H1 (cell line): ENCODE measurements around the gene FABP7. TPM values are rescaled to one million over a fixed set of nuclear protein-coding genes. Genes with fewer than 3 reads are reported as not detected.

ENCODE experiments used
- CTCF ChIA-PET: fragments of 300-600 bp; sonication (Branson Sonifier 250); formaldehyde crosslinking; loops from one replicate; lab custom pipeline; 2021; ENCODE audit not compliant: partially characterized antibody; lab: Charles Lee
- POLR2A ChIA-PET: fragments of 300-600 bp; sonication (Branson Sonifier 250); formaldehyde crosslinking; loops from one replicate; lab custom pipeline; 2021; ENCODE audit warnings: inconsistent platforms; ENCODE audit not compliant: partially characterized antibody; lab: Charles Lee
- DNase-seq, 2 experiments: peaks; one replicate each; pipeline versions ENCODE4 v3.0.0 to v3.0.0-alpha.2; 2010 to 2022; ENCODE audit warnings: low spot score in 2 of 2, low read depth in 1 of 2, mixed read lengths in 1 of 2
- FAIRE-seq: peaks from 2 replicates; lab custom pipeline; 2011; peaks lifted over from hg19 to GRCh38; lab: Jason Lieb, UNC
- H2AFZ ChIP-seq: 2 replicates; pipeline ENCODE4 v1.8.1; 2012; ENCODE audit warnings: low read length, inconsistent platforms
- H2AK5ac ChIP-seq: 2 replicates; pipeline ENCODE4 v1.6.1; 2013; ENCODE audit warnings: low read depth, low read length
- H2BK120ac ChIP-seq: replicated peaks from 2 replicates; pipeline ENCODE3; 2013; ENCODE audit warnings: low read depth, low read length, inconsistent platforms
- H2BK12ac ChIP-seq: 2 replicates; pipeline ENCODE4 v1.6.1; 2013; ENCODE audit warnings: low read depth, low read length
- H2BK15ac ChIP-seq: 2 replicates; pipeline ENCODE4 v1.6.1; 2013; ENCODE audit warnings: low read length
- H2BK20ac ChIP-seq: 2 replicates; pipeline ENCODE4 v1.6.1; 2013; ENCODE audit warnings: low read length
- H2BK5ac ChIP-seq: 2 replicates; pipeline ENCODE4 v1.6.1; 2013; ENCODE audit warnings: low read depth, low read length
- H3K14ac ChIP-seq: 2 replicates; pipeline ENCODE4 v1.6.1; 2013; ENCODE audit warnings: inconsistent platforms; ENCODE audit not compliant: insufficient read length
- H3K18ac ChIP-seq: 2 replicates; pipeline ENCODE4 v1.6.1; 2013; ENCODE audit warnings: low read length; ENCODE audit errors: extremely low read depth
- H3K23ac ChIP-seq: 2 replicates; pipeline ENCODE4 v1.6.1; 2013; ENCODE audit warnings: inconsistent platforms; ENCODE audit not compliant: insufficient read length
- H3K23me2 ChIP-seq: 2 replicates; pipeline ENCODE4 v1.6.1; 2013; ENCODE audit warnings: low read depth, low read length
- H3K27ac ChIP-seq: 2 replicates; pipeline ENCODE4 v1.6.1; 2011; ENCODE audit warnings: low read depth, low read length, inconsistent platforms
- H3K27me3 ChIP-seq, 4 experiments: replicated peaks in 1 of 4; 1 replicate in 1 of 4; 2 replicates in 3 of 4; pipeline versions ENCODE4 v1.6.1 to v1.8.1; 2011 to 2013; ENCODE audit warnings: low read length in 3 of 4, mild to moderate bottlenecking in 3 of 4, inconsistent platforms in 2 of 4, mixed read lengths in 2 of 4, moderate library complexity in 1 of 4; ENCODE audit not compliant: control insufficient read depth in 3 of 4, insufficient read depth in 3 of 4; ENCODE audit errors: extremely low read depth in 1 of 4
- H3K36me3 ChIP-seq, 4 experiments: 2 replicates each; pipeline versions ENCODE4 v1.6.1 to v1.8.1; 2011 to 2013; ENCODE audit warnings: mild to moderate bottlenecking in 4 of 4, low read length in 3 of 4, moderate library complexity in 2 of 4, control low read depth in 1 of 4, inconsistent platforms in 1 of 4; ENCODE audit not compliant: insufficient read depth in 4 of 4, control insufficient read depth in 2 of 4
- H3K4ac ChIP-seq: replicated peaks from 2 replicates; pipeline ENCODE3; 2013; ENCODE audit warnings: low read length, low read depth, mixed read lengths, inconsistent platforms; ENCODE audit not compliant: insufficient read length
- H3K4me1 ChIP-seq, 4 experiments: replicated peaks in 1 of 4; 1 replicate in 1 of 4; 2 replicates in 3 of 4; pipeline versions ENCODE4 v1.6.1 to v1.8.1; 2011 to 2013; ENCODE audit warnings: low read length in 3 of 4, inconsistent platforms in 2 of 4, mixed read lengths in 1 of 4; ENCODE audit not compliant: insufficient read depth in 4 of 4, control insufficient read depth in 3 of 4
- H3K4me2 ChIP-seq, 2 experiments: 2 replicates each; pipeline versions ENCODE4 v1.6.1 to v1.8.1; 2011 to 2013; ENCODE audit warnings: low read depth in 2 of 2, low read length in 2 of 2, control low read depth in 1 of 2, inconsistent platforms in 1 of 2, mild to moderate bottlenecking in 1 of 2; ENCODE audit not compliant: insufficient read depth in 1 of 2
- H3K4me3 ChIP-seq, 4 experiments: fragments of 200-600, 300-600 bp in 1 of 4; sonication (generic), shearing (Covaris generic), sonication (Bioruptor Twin) in 1 of 4; 2 replicates each; pipeline versions ENCODE4 v1.5.1 to v1.8.1; 2011 to 2016; ENCODE audit warnings: low read length in 4 of 4, low read depth in 3 of 4, control low read depth in 2 of 4, inconsistent platforms in 2 of 4, mild to moderate bottlenecking in 2 of 4, mixed read lengths in 1 of 4, moderate library complexity in 1 of 4; ENCODE audit not compliant: insufficient read depth in 2 of 4; ENCODE audit errors: extremely low read depth in 1 of 4
- H3K56ac ChIP-seq: replicated peaks from 2 replicates; pipeline ENCODE3; 2013; ENCODE audit warnings: low read depth, mild to moderate bottlenecking, mixed read lengths, low read length, inconsistent platforms; ENCODE audit not compliant: insufficient read length
- H3K79me1 ChIP-seq: 2 replicates; pipeline ENCODE4 v1.6.1; 2013; ENCODE audit warnings: low read depth, low read length, control low read depth
- H3K79me2 ChIP-seq, 2 experiments: 2 replicates each; pipeline versions ENCODE4 v1.6.1 to v1.8.1; 2012 to 2013; ENCODE audit warnings: low read length in 2 of 2, mild to moderate bottlenecking in 2 of 2, inconsistent platforms in 1 of 2; ENCODE audit not compliant: insufficient read depth in 2 of 2, control insufficient read depth in 1 of 2
- H3K9ac ChIP-seq, 4 experiments: replicated peaks in 1 of 4; 1 replicate in 1 of 4; 2 replicates in 3 of 4; pipeline versions ENCODE4 v1.6.1 to v1.8.1; 2011 to 2013; ENCODE audit warnings: low read depth in 3 of 4, low read length in 3 of 4, control low read depth in 2 of 4, mild to moderate bottlenecking in 2 of 4, moderate library complexity in 2 of 4, inconsistent platforms in 1 of 4; ENCODE audit errors: extremely low read depth in 1 of 4
- H3K9me3 ChIP-seq, 2 experiments: 2 replicates each; pipeline versions ENCODE4 v1.6.1 to v1.8.1; 2012 to 2013; ENCODE audit warnings: mild to moderate bottlenecking in 2 of 2, moderate library complexity in 2 of 2, control low read depth in 1 of 2, inconsistent platforms in 1 of 2, low read depth in 1 of 2, low read length in 1 of 2, mixed read lengths in 1 of 2; ENCODE audit not compliant: insufficient read depth in 2 of 2
- H4K20me1 ChIP-seq, 2 experiments: replicated peaks in 1 of 2; 2 replicates each; pipeline versions ENCODE3 to v1.8.1; 2011 to 2013; ENCODE audit warnings: inconsistent platforms in 2 of 2, low read length in 2 of 2, mild to moderate bottlenecking in 1 of 2; ENCODE audit not compliant: insufficient read depth in 2 of 2, control insufficient read depth in 1 of 2
- H4K5ac ChIP-seq: 2 replicates; pipeline ENCODE4 v1.6.1; 2013; ENCODE audit warnings: low read length, low read depth, mixed read lengths, inconsistent platforms; ENCODE audit not compliant: insufficient read length
- H4K8ac ChIP-seq: 2 replicates; pipeline ENCODE4 v1.8.0; 2013; ENCODE audit warnings: mild to moderate bottlenecking, moderate library complexity, low read length, inconsistent platforms; ENCODE audit not compliant: insufficient read depth; ENCODE audit errors: extremely low read depth
- H4K91ac ChIP-seq: replicated peaks from 2 replicates; pipeline ENCODE3; 2013; ENCODE audit warnings: low read length, mixed read lengths, inconsistent platforms; ENCODE audit not compliant: insufficient read length
- CBX5 ChIP-seq: fragments of 300-800, 300-1000 bp; sonication (generic); IDR thresholded peaks from 2 replicates; pipeline ENCODE4 v1.7.1; 2016; ENCODE audit warnings: antibody characterized with exemption, low read length, low read depth
- CHD2 ChIP-seq: IDR thresholded peaks from 2 replicates; pipeline ENCODE4 v1.6.1; 2012; ENCODE audit warnings: low read length, improper control_type of control experiment
- HDAC2 ChIP-seq, 2 experiments: fragments of 300-600 bp in 1 of 2; sonication (generic) in 1 of 2; IDR thresholded peaks; 2 replicates each; pipeline ENCODE4 v1.6.1; 2011 to 2012; ENCODE audit warnings: low read depth in 2 of 2, low read length in 2 of 2, mild to moderate bottlenecking in 2 of 2, moderate library complexity in 2 of 2, borderline replicate concordance in 1 of 2, inconsistent platforms in 1 of 2
- NANOG ChIP-seq: IDR thresholded peaks from 2 replicates; pipeline ENCODE4 v1.6.1; 2011; ENCODE audit warnings: low read length, low read depth, mild to moderate bottlenecking, inconsistent platforms; ENCODE audit not compliant: insufficient read depth, poor library complexity, severe bottlenecking
- POLR2A ChIP-seq, 2 experiments: IDR thresholded peaks; 1 replicate in 1 of 2; 2 replicates in 1 of 2; pipeline ENCODE4 v1.6.1; 2011; ENCODE audit warnings: low read depth in 2 of 2, low read length in 2 of 2, mild to moderate bottlenecking in 2 of 2; ENCODE audit errors: control extremely low read depth in 1 of 2
- RXRA ChIP-seq: IDR thresholded peaks from 2 replicates; pipeline ENCODE4 v1.6.1; 2011; ENCODE audit warnings: low read depth, mild to moderate bottlenecking, low read length, moderate library complexity; ENCODE audit not compliant: insufficient read depth
- polyA plus RNA-seq, 7 experiments: library from polyadenylated mRNA; depleted of rRNA in 3 of 7; stranded (reverse) in 5 of 7; unstranded in 2 of 7; fragments of >200 nt in 5 of 7; fragments of 200-250 nt in 2 of 7; gene quantifications; 1 replicate in 5 of 7; 2 replicates in 1 of 7; 4 replicates in 1 of 7; pipeline versions ENCODE4 v1.2.1 to v1.2.3, GENCODE V29; 2011 to 2013; ENCODE audit warnings: missing spikeins in 2 of 7, mixed read lengths in 2 of 7
- total RNA-seq: library from RNA; stranded (reverse); fragmentation: NEBNext Ultra II Directional; extraction: Animal tissue kit (Norgen Biotek cat#: 25700); gene quantifications from 2 replicates; pipeline ENCODE4 v1.2.1, GENCODE V29; 2021

FABP7 gene
- total and polyA plus RNA-seq, 2 of the 8 experiments (the other 6 are each of a cell fraction or from before 2014, with no cell fraction given), result 10.6 to 13.1 TPM

- Histone ChIP-seq H3K56ac (no peak overlapping the region), H2AK5ac (no peak overlapping the region), H3K79me2 (no peaks in the 10 kb centered on the region), H2BK12ac (no peak overlapping the region), H2AFZ (no peak overlapping the region), H2BK120ac (no peak overlapping the region), H4K20me1 (no peaks in the 10 kb centered on the region), H4K8ac (no peak overlapping the region), H4K5ac (no peak overlapping the region), H3K9ac (no peak overlapping the region), H3K9me3 (no peaks in the 10 kb centered on the region), H3K18ac (no peak overlapping the region), H3K4me2 (no peak overlapping the region), H2BK20ac (no peak overlapping the region), H4K91ac (no peak overlapping the region), H3K79me1 (no peaks in the 10 kb centered on the region), H3K14ac (no peak overlapping the region), H3K4ac (no peak overlapping the region), H3K27ac (no peak overlapping the region), H3K23me2 (no peaks in the 10 kb centered on the region), H3K36me3 (no peaks in the 10 kb centered on the region), H3K27me3 (no peaks in the 10 kb centered on the region), H2BK5ac (no peak overlapping the region), H2BK15ac (no peak overlapping the region), H3K4me3 (no peak overlapping the region), H3K23ac (no peak overlapping the region), H3K4me1 (no peaks in the 10 kb centered on the region)
- ChIA-PET POLR2A (no interaction called here), CTCF (interaction anchor here (1.1 to 1.8 kb wide), 3 partner anchors 21 to 73 kb away, joined by 3 to 9 read pairs (median 6); no protein-coding TSS in a partner anchor)
- TF ChIP-seq RXRA (no peak), CHD2 (no peak), NANOG (no peak), HDAC2 (IDR thresholded peaks at IDR 0.05; ENCODE audit: borderline replicate concordance in 1 of 2, low read depth in 2 of 2, low read length in 2 of 2) (no peak), CBX5 (no peak), POLR2A (IDR thresholded peaks at IDR 0.05; ENCODE audit: control extremely low read depth in 1 of 2, low read depth in 2 of 2, low read length in 2 of 2) (no peak)
- FAIRE-seq (no peak), DNase-seq (no peak)
Measured at GRCh38 chr6:122766256-122766655, 13.3 kb upstream of the FABP7 start.
